ENCODE results near the gene MACROD2. TPM values are rescaled to one million over a fixed set of nuclear protein-coding genes. Genes with fewer than 3 reads are reported as not detected.

Gene MACROD2
- total and polyA plus RNA-seq, 8 donors = 0.78 to 31.3 (median 10.9) TPM; not detected in 1

DNA sequence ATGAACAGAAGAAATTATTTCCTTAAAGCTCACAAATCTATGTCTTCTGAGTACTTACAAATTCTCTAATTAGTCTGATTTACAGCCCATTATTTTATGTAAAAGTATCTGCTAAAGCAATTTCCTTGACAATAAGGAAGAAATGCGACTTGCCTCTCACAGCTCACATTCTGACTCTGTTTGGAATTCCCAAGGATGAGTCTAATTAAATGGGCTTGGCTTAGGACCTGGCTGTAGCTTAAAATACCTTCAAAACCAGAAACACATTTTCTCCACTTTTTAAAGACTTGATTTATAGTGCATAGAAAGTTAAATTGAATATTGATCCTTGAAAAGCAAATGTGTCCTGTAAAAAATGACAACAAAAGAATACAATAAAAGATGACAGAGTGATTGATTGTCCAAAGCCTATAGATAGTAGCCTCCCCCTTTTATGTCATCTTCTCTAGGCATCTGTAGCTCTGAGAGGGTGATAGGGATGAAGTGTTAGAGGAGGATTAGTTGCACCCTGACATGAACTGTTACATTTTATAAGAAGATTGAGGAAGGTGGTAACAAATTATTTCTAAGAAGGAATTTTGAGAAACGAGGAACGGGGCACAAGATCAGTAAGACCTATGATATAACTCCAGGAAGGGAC is 118.9 kb downstream of the MACROD2 start:
- Histone ChIP-seq H3K27ac (no peak overlapping the region), H3K4me1 (no peaks in the 10 kb centered on the region), H3K36me3 (no peaks in the 10 kb centered on the region), H3K4me3 (no peak overlapping the region), H3K27me3 (no peaks in the 10 kb centered on the region), H3K9me3 (peaks cover 0 to 7% (median 2%) of the 10 kb centered on the region in 4 donors)
- TF ChIP-seq, protein P1, sequence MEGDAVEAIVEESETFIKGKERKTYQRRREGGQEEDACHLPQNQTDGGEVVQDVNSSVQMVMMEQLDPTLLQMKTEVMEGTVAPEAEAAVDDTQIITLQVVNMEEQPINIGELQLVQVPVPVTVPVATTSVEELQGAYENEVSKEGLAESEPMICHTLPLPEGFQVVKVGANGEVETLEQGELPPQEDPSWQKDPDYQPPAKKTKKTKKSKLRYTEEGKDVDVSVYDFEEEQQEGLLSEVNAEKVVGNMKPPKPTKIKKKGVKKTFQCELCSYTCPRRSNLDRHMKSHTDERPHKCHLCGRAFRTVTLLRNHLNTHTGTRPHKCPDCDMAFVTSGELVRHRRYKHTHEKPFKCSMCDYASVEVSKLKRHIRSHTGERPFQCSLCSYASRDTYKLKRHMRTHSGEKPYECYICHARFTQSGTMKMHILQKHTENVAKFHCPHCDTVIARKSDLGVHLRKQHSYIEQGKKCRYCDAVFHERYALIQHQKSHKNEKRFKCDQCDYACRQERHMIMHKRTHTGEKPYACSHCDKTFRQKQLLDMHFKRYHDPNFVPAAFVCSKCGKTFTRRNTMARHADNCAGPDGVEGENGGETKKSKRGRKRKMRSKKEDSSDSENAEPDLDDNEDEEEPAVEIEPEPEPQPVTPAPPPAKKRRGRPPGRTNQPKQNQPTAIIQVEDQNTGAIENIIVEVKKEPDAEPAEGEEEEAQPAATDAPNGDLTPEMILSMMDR (IDR thresholded peaks at IDR 0.05) = no peak
- TF ChIP-seq POLR2A (IDR thresholded peaks at IDR 0.05) (no peak), EP300 (IDR thresholded peaks at IDR 0.05) (no peak)
- intact Hi-C loops (cut with DNase I; ENCODE audit: low total_unique reads) = no loop called here
- WGBS, 5 donors = 76 to 89% (median 87%) methylated on average over 3 of the region's 3 CpGs
- DNase-seq = no peak

- Histone ChIP-seq H3K36me3 (no peaks in the 10 kb centered on the region), H3K4me3 (no peak overlapping the region), H3K27ac (no peak overlapping the region), H3K9me3 (peaks cover 0 to 2% (median 0%) of the 10 kb centered on the region in 4 donors), H3K27me3 (no peaks in the 10 kb centered on the region), H3K4me1 (no peaks in the 10 kb centered on the region)
- intact Hi-C loops (cut with DNase I; ENCODE audit: low total_unique reads) = no loop called here
- TF ChIP-seq POLR2A (IDR thresholded peaks at IDR 0.05) (no peak), POLR2AphosphoS5 (IDR thresholded peaks at IDR 0.05) (no peak), EP300 (IDR thresholded peaks at IDR 0.05) (no peak)
- TF ChIP-seq, protein P1 (IDR thresholded peaks at IDR 0.05) = no peak
- no peak for DNase-seq
- 95 to 97% (median 95%) methylated on average over 6 of the region's 6 CpGs for WGBS, 5 donors
Observed at GRCh38 chr20:14116037-14116436, 120.7 kb downstream of the MACROD2 start.

GRCh38 chr20:14117768-14118167 is 122.5 kb downstream of the MACROD2 start:
- TF ChIP-seq POLR2AphosphoS5 (IDR thresholded peaks at IDR 0.05) (no peak), EP300 (IDR thresholded peaks at IDR 0.05) (no peak), POLR2A (IDR thresholded peaks at IDR 0.05) (no peak)
- TF ChIP-seq, protein P1 (IDR thresholded peaks at IDR 0.05) = no peak
- Histone ChIP-seq H3K4me3 (no peak overlapping the region), H3K27ac (no peak overlapping the region), H3K4me1 (no peaks in the 10 kb centered on the region), H3K36me3 (no peaks in the 10 kb centered on the region), H3K9me3 (no peaks in the 10 kb centered on the region), H3K27me3 (no peaks in the 10 kb centered on the region)
- intact Hi-C loops (cut with DNase I; ENCODE audit: low total_unique reads) = no loop called here
- 59 to 81% (median 66%) methylated on average over 2 of the region's 2 CpGs for WGBS, 5 donors
- DNase-seq = no peak

- no peak for TF ChIP-seq EP300 (IDR thresholded peaks at IDR 0.05)
- Histone ChIP-seq H3K27ac (no peak overlapping the region), H3K27me3 (no peaks in the 10 kb centered on the region), H3K4me1 (no peaks in the 10 kb centered on the region), H3K36me3 (no peaks in the 10 kb centered on the region), H3K9me3 (no peaks in the 10 kb centered on the region), H3K4me3 (no peak overlapping the region)
- DNase-seq = no peak
- WGBS, 5 donors = 40 to 57% (median 55%) methylated on average over 2 of the region's 2 CpGs
- intact Hi-C loops (cut with DNase I; ENCODE audit: low total_unique reads) = no loop called here
Observed at GRCh38 chr20:14126856-14127255, 131.5 kb downstream of the MACROD2 start.

DNA sequence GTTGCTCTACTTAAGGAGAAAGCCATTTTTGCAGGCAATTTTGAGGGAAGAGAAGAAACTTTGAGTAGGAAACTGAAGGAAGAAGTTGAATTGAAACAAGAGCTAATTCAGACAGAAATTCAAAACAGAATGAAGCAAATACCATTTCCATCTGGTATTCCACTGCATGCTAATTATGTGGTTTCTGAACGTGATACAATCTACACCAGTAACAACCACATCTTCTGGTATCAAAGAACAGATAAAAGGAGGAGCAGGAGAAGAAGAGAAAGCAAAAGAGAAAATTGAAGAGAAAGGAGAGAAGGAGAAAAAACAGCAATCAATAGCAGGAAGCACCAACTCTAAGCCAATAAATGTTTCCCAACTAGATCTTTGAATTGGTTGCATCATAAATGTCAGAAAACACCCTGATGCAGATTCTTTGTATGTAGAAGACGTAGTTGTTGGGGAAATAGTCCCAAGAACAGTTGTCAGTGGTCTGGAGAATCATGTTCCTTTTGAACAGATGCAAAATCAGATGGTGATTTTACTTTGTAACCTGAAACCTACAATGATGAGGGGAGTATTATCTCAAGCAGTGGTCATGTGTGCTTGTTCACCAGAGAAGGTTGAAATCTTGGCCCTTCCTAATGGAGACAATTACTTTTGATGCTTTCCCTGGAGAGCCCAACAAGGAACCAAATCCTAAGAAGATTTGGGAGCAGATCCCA is 132.4 kb downstream of the MACROD2 start:
- Histone ChIP-seq H3K4me3 (no peak overlapping the region), H3K27ac (no peak overlapping the region), H3K9me3 (peaks cover 0 to 3% (median under 1%) of the 10 kb centered on the region in 4 donors), H3K27me3 (no peaks in the 10 kb centered on the region), H3K4me1 (no peaks in the 10 kb centered on the region), H3K36me3 (no peaks in the 10 kb centered on the region)
- intact Hi-C loops (cut with DNase I; ENCODE audit: low total_unique reads) = no loop called here
- 74 to 88% (median 82%) methylated on average over 2 of the region's 2 CpGs for WGBS, 5 donors
- no peak for DNase-seq
- TF ChIP-seq EP300 (IDR thresholded peaks at IDR 0.05) (no peak), POLR2AphosphoS5 (IDR thresholded peaks at IDR 0.05) (no peak), POLR2A (IDR thresholded peaks at IDR 0.05) (no peak)
- TF ChIP-seq, protein P1 (IDR thresholded peaks at IDR 0.05) = no peak
